AG04450 (cell line): ENCODE data around the gene BRMS1L. TPM values are rescaled to one million over a fixed set of nuclear protein-coding genes. Genes with fewer than 3 reads are reported as not detected.

Experiments used
- CTCF ChIA-PET: fragments of 300-600, 350-600 bp; formaldehyde crosslinking; extraction: SDS; loops from one replicate; lab custom pipeline; 2022; ENCODE audit warnings: antibody characterized with exemption, inconsistent platforms; lab: Charles Lee
- POLR2A ChIA-PET: fragments of 350-600 bp; formaldehyde crosslinking; extraction: SDS; loops from one replicate; lab custom pipeline; 2021; ENCODE audit warnings: antibody characterized with exemption, inconsistent platforms; lab: Yijun Ruan, JAX
- DNase-seq: peaks from one replicate; pipeline ENCODE4 v3.0.0-alpha.2; 2011; ENCODE audit warnings: low read depth, low spot score
- H3K27ac ChIP-seq: one replicate; pipeline ENCODE4 v1.5.1; 2012; ENCODE audit warnings: low read depth, low read length, control low read depth
- H3K27me3 ChIP-seq: one replicate; pipeline ENCODE4 v1.6.0; 2012; ENCODE audit warnings: low read length; ENCODE audit not compliant: control insufficient read depth, insufficient read depth
- H3K4me3 ChIP-seq: 2 replicates; pipeline ENCODE4 v1.5.1; 2011; ENCODE audit warnings: mild to moderate bottlenecking, low read depth, low read length, control low read depth
- H3K9me3 ChIP-seq: 2 replicates; pipeline ENCODE4 v1.5.1; 2012; ENCODE audit warnings: low read length; ENCODE audit not compliant: control insufficient read depth, insufficient read depth
- polyA plus RNA-seq: library from polyadenylated mRNA; depleted of rRNA; stranded (reverse); fragments of >200 nt; gene quantifications from 2 replicates; pipeline ENCODE4 v1.2.3, GENCODE V29; 2011
- TF ChIP-seq, protein P1 (sequence below): IDR thresholded peaks from 2 replicates; pipeline ENCODE4 v1.5.1; 2011; ENCODE audit warnings: low read depth, low read length, control low read depth, inconsistent platforms

The BRMS1L gene
- polyA plus RNA-seq, 1 experiment: 8.7 TPM

DNA sequence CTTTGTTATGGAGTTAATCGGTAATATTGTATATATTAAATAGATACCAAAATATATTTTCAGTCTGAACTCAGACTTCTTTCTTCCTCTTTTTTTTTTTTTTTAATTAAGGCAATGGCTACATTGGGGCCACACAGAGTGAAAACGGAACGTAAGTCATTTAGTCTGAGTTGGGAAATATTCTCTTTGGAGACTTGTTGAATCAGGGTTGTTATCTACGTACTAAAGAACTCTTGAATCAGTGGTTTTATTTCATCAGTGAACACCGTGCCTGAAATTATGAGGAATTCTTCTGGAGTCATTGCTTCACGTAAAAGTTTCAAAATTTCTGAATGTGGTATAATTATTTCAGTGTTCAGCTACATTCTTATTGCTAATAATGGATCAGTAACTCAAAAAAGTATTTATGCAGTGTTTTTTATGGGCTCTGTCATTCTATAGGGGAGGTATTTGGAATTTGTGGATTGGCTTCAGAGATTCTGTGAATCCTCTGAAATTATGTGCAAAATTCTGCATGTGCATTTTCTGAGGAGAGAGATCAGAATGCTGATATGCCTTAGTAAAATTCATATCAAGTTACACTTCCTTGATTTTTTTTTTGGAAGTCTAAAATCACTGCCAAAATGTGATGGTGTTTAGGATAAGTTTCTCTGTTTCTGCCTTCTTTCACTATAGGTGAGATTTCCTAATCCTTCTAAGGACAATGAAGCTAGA is 39.6 kb downstream of the BRMS1L start:
- no peak for DNase-seq
- no peak overlapping the region for H3K27ac ChIP-seq
- POLR2A ChIA-PET: no interaction called here

DNA sequence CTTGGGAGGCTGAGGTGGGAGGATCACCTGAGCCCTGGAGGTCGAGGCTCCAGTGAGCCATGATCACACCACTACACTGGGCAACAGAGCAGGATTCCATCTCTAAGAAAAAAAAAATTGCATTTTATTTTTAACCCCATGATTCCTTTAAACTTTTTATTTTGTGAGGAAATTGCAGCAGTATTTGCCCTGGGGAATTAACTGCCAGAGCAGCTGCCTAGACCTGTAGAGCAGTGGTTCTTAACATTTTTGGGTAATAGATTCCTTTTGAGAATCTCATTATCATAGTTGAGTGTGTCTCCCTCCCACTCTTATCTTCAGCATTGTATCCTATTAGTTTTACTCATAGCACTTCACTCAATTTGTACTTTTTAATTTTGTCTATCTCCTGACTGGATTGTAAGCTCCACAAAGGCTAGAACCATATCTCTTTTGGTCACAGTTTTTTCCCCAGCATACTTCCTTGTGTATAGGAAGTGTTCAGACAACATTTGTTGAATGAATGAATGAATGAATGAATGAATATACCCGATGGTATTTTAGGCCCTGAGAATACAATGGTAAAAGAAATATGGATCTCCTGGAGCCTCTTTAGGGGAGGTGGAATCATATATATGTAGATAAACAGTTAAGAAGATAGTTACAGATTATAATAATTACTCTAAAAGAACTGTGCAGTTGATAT is 40.6 kb downstream of the BRMS1L start:
- POLR2A ChIA-PET: no interaction called here

More for the DNA sequence above, 39.6 kb downstream of the BRMS1L start:
- TF ChIP-seq, protein P1, sequence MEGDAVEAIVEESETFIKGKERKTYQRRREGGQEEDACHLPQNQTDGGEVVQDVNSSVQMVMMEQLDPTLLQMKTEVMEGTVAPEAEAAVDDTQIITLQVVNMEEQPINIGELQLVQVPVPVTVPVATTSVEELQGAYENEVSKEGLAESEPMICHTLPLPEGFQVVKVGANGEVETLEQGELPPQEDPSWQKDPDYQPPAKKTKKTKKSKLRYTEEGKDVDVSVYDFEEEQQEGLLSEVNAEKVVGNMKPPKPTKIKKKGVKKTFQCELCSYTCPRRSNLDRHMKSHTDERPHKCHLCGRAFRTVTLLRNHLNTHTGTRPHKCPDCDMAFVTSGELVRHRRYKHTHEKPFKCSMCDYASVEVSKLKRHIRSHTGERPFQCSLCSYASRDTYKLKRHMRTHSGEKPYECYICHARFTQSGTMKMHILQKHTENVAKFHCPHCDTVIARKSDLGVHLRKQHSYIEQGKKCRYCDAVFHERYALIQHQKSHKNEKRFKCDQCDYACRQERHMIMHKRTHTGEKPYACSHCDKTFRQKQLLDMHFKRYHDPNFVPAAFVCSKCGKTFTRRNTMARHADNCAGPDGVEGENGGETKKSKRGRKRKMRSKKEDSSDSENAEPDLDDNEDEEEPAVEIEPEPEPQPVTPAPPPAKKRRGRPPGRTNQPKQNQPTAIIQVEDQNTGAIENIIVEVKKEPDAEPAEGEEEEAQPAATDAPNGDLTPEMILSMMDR: no peak
- H3K9me3 ChIP-seq: no peaks in the 10 kb centered on the region
- no peak overlapping the region for H3K4me3 ChIP-seq
- H3K27me3 ChIP-seq: no peaks in the 10 kb centered on the region
- CTCF ChIA-PET: interaction anchor here (1.2 kb wide), 1 partner anchor 44 kb away, joined by 4 read pairs; no protein-coding TSS in a partner anchor

DNA sequence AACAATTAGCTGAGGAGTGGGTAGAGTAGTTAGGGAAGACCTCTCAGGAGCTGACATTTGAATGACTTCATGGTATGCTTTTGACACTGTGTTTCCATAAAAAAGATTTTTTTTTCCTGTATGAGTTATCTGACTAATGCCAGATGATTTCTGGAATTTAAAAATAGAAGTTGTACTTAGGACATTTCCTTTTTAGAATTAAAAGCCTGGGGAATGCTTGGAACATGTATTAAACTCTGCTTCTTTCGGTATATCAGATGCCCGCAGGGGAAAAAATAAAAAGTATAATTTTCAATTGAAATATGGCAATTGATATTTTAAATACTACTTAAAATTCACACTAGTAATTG is 41.1 kb downstream of the BRMS1L start:
- Histone ChIP-seq H3K9me3 (no peaks in the 10 kb centered on the region), H3K27ac (no peak overlapping the region), H3K4me3 (no peak overlapping the region), H3K27me3 (no peaks in the 10 kb centered on the region)
- CTCF ChIA-PET: interaction anchor here (0.6 to 1.0 kb wide), 2 partner anchors 11 to 243 kb away, joined by 3 read pairs; no protein-coding TSS in a partner anchor
- TF ChIP-seq, protein P1: no peak
- no peak for DNase-seq
- POLR2A ChIA-PET: no interaction called here

More for the DNA sequence above, 40.6 kb downstream of the BRMS1L start:
- CTCF ChIA-PET: interaction anchor here (0.6 to 1.2 kb wide), 3 partner anchors 11 to 242 kb away, joined by 3 to 4 read pairs (median 3); no protein-coding TSS in a partner anchor
- Histone ChIP-seq H3K27me3 (no peaks in the 10 kb centered on the region), H3K9me3 (no peaks in the 10 kb centered on the region), H3K4me3 (no peak overlapping the region), H3K27ac (no peak overlapping the region)
- no peak for DNase-seq
- TF ChIP-seq, protein P1: no peak

DNA sequence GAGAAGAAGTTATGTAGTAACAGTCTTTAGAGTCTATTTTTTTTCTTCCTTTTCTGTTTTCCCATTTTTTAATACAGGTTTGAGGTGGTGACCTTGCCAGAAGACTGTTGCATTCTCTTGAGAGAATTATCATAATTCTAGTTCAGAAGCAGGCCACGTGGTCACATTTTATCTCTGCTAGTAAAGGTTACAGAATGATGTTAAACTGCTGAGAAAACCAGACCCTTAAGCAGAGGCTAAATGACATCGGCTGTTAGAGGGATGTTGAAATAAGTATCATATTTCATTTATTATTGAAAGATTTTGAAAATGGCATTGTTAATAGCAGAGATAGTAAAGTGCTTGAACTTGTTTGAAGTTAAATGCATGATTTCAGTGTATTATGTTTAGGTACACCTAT is 49.2 kb downstream of the BRMS1L start:
- Histone ChIP-seq H3K27me3 (no peaks in the 10 kb centered on the region), H3K27ac (no peak overlapping the region), H3K4me3 (no peak overlapping the region), H3K9me3 (no peaks in the 10 kb centered on the region)
- ChIA-PET CTCF (interaction anchor here (0.7 to 1.5 kb wide), 3 partner anchors 8 to 498 kb away, joined by 3 to 5 read pairs (median 4); no protein-coding TSS in a partner anchor), POLR2A (no interaction called here)
- no peak for DNase-seq
- TF ChIP-seq, protein P1: no peak

DNA sequence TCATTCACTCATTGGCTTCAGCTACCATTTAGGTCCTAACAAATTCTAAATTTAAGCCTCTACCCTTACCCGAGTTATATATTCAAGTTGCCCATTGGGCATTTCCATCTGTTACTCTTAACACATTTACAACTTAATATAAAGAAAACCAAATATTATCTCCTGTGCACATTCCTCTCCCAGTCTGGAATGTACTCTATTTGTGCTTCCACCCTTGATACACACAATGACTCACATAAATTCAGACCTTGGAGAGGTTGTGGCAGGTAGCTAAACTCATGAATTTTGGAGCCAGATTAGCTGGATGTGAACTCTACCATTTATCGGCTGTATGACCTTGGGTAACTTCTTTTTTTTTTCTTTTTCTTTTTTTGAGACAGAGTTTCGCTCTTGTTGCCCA is 51.1 kb downstream of the BRMS1L start:
- H3K4me3 ChIP-seq: no peak overlapping the region
- TF ChIP-seq, protein P1: no peak
- H3K9me3 ChIP-seq: no peaks in the 10 kb centered on the region
- DNase-seq: no peak
- ChIA-PET CTCF (interaction anchor here (1.2 to 1.7 kb wide), 2 partner anchors 10 to 193 kb away, joined by 3 to 4 read pairs; no protein-coding TSS in a partner anchor), POLR2A (no interaction called here)
- H3K27ac ChIP-seq: no peak overlapping the region
- no peaks in the 10 kb centered on the region for H3K27me3 ChIP-seq
